Measurements from ENCODE around the gene DHX16.
A peak's percentile ranks its signal among the peaks of the same experiment; 100 is the strongest.
"Not testable (repeated sequence)": the region's sequence is repeated elsewhere in the genome, so short reads cannot be mapped to it uniquely, and the experiment has no call there.

The DHX16 gene

DNA sequence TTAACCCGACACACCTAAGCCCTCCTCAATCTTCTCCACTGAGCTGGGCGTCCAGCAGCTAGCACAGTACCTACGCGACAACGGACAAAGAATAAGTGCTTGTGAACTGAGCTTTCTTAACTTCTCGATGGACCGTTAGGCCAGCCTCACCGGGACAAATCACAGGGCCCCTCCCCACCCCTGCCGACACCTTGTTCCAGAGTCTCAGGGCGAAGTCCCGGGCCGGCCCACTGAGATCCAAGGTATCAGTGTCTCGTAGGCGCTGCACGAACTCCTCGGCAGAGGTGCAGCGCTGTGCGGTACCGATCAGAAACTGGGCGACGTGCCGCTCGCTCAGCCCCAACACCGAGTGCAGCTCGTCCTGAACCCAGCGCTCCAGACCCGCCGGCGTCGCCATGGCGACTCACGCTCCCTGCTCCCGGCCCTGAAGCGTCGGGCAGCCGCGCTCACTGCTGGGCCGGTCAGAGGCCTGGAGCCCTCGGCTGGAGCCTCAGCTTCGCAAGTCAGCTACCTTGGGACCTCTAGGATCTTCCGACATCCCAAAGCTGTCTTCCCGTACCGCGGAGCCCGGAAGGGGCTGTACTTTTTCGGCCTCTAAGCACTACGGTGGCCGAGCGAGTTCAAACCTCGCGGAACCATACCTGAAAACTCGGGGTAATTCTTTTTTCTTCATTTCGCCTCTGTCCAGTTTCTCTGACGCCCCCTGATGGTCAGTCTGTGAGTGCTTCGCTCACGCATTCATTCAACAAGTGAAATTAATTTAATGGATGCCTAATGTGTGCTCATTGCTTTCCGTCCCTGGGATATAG lies at the start of gene DHX16:
DHX16 (minus strand) TSS at position 562 of the 809 bp plus-strand sequence; CDS start at position 397, 165 bp downstream.
- DNase-seq (ENCODE audit: low spot score), result peak; percentile 98

DNA sequence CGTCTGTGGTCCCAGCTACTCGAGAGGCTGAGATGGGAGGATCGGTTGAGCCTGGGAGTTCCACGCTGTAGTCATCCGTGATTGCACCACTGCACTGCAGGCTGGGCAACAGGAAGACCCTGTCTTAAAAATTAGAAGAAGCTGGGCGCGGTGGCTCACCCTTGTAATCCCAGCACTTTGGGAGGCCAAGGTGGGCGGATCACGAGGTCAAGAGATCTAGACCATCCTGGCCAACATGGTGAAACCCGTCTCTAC lies 49.1 kb upstream of the DHX16 start:
- not testable (repeated sequence) for DNase-seq (ENCODE audit: low spot score)

DNA sequence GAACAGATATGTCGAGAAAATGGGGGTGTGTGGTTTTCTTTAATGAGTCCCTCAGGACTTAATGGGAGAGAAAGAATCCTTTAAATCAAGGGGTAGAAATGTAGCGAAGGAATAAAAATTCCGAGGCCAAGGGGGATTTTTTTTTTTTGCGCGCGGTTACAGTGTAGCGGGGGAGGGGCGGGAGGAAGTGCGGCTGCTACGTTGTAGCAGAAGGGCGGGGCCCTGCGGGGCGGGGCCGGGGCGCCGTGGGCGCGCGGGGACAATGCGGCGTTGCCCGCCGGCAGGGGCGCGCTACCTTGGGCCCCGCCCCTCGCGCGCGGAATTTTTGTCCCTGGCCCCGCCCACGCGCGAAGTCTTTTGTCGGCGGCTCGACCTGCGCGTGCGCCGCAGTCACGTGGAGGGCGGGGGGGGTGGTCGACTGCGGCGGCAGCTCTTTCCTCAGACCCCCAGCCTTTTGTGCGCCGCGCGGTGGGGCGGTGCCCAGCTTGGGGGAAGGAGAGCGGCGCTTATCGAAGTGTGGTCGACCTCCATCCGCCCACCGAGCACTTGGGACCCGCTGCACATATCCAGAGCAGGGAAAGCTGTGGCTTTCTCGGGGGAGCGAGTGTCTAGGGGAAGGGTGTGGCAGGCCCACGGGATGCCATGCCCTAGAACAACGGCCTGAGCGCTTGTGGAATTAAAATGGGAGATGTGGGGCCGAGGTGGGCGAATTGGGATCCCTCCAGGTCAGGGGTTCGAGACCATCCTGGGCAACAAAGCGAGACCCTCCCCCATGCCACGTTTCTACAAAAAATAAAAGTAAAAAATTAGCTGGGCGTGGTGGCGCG lies 48.6 kb upstream of the DHX16 start:
- DNase-seq (ENCODE audit: low spot score), result peak; percentile 84

DNA sequence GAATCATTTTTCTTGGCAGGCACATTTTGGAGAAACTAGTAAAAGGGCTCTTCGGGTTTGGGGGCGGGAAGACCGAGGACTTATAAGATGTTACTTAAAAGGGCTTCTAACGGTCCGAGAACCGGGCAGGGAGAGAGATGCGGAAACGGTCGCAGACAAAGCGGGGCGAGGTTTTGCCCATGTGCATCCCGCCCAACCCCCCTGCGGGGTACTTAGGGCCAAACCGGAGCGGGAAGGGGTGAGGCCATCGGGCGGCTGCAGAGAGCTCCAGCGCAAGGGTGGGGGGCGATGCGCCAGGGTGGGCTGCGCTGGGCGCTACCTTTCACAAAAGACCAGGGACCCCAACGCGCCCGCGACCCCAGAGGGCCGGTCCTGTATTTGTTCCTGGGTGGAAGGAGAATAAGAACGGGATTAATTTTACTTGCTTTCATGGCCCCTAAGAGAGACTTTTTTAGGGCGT lies 48.0 kb upstream of the DHX16 start:
- peak; percentile 48 for DNase-seq (ENCODE audit: low spot score)

DNA sequence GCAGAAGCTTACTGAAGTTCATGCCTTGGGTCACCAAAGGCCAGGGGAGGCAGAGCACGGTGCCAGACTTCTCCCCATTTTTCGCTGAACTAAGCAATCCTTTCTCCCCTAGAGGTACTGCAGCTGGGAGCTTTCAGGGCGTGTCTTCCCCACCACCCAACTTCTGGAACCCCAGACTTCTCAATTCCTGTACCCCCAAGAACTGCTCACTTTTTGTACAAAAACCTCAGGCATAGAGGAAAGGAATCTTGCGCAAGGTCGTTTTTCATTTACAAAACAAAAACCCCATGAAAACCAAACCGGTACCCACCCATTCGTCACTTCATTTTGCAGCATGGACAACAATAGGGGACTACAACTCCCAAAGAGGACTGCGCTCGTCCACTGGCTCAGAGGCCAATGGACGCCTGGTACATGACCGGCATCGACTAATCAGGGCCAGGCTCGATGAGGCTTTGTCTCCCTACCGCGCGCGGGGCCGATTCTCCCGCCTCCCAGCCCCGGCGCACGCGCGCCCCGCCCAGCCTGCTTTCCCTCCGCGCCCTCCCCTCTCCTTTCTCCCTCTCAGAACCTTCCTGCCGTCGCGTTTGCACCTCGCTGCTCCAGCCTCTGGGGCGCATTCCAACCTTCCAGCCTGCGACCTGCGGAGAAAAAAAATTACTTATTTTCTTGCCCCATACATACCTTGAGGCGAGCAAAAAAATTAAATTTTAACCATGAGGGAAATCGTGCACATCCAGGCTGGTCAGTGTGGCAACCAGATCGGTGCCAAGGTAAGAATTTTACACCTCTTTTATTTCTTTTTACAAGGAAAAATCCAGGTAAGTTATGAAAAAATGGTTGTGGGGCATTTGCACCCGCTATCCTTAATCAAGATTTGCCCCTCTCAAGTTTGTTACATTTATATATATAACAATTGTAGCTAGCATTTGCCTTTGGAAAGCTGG lies 47.3 kb upstream of the DHX16 start, which contains the start of gene TUBB:
TUBB (plus strand) TSS at position 562 of the 947 bp plus-strand sequence; CDS start at position 717, 155 bp downstream.
- peak; percentile 99 for DNase-seq (ENCODE audit: low spot score)

DNA sequence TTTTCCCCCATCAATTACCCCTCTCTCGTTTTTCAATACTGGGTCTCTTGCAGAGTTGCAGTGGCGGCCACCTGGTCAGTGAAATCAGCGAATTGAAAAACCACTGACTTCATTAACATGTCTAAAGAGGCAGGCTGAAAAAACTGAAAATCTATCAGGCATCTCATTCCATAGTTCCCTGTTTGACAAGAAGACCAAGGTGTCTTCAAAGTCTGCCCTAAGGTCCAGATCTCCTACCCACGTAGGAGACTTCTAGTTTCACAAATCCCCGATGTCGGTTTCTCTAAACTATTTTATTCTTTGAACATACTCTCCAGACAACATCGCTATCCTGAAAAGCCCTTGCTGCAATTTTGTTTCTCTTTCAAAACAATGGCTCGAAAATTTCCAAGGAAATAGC lies 46.5 kb upstream of the DHX16 start:
- DNase-seq (ENCODE audit: low spot score), result no peak

DNA sequence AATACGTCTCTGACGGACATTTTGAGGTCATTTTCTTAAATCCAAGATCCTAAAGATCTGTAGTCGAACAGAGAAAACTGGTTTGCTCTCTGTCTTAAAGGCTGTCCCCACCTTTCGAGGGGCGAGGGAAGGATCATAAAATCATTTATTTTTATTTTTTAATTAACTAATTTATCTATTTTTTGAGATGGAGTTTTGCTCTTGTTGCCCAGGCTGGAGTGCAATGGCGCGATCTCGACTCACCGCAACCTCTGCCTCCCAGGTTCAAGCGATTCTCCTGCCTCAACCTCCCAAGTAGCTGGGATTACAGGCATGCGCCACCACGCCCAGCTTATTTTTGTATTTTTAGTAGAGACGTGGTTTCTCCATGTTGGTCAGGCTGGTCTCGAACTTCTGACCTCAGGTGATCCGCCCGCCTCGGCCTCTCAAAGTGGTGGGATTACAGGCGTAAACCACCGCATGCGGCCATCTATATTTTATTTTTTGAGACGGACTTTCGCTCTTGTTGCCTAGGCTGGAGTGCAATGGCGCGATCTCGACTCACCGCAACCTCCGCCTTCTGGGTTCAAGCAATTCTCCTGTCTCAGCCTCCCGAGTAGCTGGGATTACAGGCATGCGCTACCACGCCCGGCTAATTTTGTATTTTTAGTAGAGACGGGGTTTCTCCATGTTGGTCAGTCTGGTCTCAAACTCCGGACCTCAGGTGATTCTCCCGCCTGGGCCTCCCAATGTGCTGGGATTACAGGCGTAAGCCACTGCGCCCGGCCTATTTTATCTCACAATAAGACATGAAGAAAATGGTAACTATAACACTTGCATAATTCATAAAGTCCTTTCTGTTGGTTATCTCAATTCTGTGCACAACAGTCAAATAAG lies 45.3 kb upstream of the DHX16 start:
- not testable (repeated sequence) for DNase-seq (ENCODE audit: low spot score)

DNA sequence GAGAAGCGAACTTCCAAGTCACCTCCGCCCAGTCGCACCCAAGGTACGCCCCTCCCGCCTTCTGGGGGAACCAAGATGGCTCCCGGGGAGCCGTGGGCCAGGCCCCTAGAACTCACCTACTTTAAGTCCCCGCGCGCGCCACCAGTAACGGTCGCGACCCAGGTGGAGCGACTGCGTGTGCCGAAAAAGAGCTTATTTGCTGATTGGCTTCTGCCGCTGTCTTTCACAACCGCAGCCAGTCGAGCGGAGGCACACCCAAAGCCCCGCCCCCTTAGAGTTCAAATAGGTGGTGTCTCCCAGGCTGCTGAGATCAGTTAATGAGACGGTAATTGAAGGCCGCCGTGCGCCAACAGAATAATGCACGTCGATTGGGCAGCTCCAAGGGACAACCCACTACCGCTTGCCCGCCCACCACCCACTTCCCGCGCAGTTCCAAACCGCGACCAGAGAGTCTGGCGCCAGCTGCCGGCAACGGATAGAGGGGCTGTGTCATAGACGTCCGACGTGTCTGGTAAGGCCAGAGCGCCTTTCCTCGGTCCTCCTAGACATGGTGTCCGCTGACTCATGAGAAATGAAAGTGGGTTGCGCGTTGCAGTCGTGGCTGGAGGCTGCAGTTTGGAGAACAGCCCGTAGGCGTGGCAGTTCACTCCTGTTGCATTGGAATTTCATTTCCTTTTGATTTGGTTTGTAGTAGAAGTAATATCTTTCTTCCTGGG lies 44.5 kb upstream of the DHX16 start, which contains the start of gene MDC1:
MDC1 (minus strand) TSS at position 153 of the 716 bp plus-strand sequence. CDS start 2,106 bp downstream, outside the sequence.
- DNase-seq (ENCODE audit: low spot score), result peak; percentile 100

DNA sequence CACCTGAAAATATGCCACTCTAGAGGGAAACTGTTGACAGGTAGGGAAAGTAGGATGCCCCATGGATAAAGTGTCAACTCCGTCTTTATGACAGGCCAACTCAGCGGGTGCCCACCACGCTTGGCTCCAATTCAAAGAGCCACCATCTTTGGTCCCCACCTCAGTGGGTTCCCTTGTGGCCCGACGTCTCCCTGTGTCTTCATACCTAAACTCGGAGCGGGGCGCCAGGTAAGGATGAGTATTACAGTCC lies 44.0 kb upstream of the DHX16 start:
- DNase-seq (ENCODE audit: low spot score), result no peak

DNA sequence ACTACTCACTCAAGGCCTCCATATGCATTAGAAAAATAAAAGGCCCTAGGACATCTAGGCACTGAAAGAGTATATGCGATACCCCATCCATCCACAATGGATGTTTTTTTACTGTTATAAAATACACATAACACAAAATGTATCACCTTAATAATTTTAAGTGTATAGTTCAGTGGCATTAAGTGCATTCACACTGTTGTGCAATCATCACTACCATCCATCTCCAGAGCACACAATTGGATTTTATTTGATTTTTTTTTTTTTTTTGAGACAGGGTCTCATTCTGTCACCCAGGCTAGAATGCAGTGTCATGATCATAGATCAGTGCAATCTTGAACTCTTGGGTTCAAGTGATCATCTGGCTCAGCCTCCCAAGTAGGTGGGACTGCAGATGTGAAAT lies 41.5 kb upstream of the DHX16 start:
- DNase-seq (ENCODE audit: low spot score), result no peak

DNA sequence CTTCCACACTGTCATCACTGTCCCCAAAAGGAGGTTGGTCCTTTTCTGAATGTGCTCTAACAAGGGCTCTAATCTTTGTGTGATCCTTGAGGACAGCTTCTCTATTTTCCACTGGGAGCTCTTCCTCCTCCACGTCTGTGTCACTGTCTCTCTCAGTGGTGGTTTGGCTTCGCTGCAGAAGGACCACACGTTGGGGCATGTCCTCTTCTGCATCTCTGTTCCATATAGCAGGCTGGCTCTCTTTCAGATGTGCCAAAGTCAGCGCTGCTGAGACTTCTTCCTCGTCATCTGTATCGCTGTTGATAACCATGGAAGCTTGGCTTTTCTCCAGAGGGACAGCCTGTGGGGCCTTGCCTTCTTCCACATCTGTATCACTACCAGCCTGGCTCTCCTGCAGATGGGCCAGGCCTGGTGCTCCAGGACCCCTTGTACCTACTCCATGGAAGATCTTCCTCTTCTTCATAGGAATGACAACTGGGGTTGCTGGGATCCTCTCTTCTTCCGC lies 39.7 kb upstream of the DHX16 start:
- DNase-seq (ENCODE audit: low spot score), result no peak

DNA sequence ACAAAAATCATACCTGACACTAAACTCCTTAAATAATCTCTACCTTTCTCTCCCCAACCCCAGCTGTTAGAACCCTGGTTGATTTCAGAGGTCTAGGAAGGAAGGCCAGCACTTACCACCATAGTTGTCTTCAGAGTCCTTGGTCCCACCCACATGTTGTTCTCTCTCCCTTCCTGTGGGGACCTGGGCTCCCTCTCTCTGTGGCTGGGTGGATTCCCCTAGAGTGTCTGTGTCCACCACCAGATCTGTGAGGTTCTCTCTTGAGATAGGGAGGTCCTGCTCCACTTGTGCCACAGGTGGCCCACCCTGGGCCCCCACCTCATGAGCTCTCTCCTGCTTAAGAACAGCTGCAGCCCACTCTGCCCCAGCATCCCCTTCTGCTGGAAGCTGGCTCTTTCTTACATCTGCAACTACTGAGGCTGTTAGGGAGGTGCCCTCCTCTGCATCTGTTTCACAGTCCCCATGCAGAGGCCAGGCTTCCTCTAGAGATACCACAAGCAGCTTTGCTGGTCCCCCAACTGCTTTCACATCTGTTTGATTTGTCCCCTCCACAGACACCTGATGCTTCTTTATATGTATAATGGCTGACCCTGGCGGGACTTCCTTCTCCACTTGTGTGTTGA lies 39.1 kb upstream of the DHX16 start:
- DNase-seq (ENCODE audit: low spot score), result no peak

DNA sequence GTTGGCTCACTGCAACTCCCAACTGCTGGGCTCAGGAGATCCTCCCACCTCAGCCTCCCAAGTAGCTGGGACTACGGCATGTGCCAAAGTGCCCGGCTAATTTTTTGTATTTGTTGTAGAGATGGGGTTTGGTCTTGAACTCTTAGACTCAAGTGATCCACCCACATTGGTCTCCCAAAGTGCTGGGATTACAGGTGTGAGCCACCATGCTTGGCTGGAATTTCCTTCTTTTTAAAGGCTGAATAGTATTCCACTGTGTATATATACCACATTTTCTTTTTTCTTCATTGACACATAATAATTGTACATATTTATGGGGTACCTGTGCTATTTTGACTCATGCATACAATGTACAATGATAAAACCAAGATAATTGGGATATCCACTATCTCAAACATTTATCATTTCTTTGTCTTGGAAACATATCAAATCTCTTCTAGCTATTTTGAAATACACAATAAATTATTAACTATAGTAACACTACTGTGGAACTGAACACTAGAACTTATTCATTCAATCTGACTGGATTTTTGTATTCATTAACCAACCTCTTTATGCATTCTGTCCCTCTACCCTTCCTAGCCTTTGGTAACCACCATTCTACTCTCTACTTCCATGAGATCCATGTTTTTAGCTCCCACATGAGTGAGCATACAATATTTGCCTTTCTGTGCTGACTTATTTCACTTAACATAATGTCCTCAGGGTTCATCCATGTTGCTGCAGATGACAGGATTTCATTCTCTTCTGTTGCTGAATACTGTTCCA lies 36.5 kb upstream of the DHX16 start:
- no peak for DNase-seq (ENCODE audit: low spot score)

DNA sequence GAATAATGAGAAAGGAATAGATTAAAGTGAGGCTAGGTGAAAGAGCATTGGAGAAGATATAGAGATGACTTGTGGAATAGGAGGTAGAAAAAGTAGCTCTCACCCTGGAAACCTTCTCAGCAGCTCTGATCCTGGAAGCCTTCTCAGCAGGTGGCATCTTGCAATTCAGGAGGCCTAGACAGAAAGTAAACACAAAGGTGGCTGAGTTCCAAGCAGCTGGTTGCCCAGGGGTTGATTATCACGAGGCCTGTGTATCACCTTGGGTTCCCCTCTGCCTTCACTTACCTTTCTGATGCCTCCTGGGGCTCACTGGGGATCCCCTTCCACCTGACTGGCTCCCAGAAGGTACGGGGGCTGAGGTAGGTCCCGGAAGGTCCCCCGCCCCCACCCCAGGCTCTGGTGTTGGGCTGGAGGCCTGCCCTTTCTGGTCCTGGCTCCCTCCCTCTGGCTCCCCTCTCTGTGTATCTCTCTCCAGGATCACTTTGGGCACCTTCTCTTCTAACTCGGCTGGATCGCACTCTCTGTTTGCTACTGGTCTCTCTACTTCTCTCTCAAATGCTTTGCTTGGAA lies 34.6 kb upstream of the DHX16 start:
- no peak for DNase-seq (ENCODE audit: low spot score)

DNA sequence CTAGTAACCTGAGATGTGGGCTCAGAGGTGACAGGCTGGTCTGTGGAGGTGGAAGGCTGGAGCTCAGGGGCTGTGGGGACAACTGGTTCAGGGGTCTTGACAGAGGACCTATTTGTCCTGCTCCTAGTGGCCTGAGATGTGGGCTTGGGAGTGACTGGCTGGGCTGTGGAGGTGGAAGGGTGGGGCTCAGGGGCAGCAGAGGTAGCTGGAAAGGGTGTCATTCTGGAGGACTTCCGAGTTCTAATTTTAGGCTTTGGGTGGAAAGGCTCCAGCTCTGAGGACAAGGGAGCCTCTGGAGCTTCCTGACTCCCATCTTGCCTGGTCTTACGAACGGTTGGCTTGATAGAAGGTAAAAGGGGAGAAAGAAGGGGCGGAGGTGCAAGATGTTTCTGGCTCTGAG lies 32.8 kb upstream of the DHX16 start:
- DNase-seq (ENCODE audit: low spot score), result no peak

DNA sequence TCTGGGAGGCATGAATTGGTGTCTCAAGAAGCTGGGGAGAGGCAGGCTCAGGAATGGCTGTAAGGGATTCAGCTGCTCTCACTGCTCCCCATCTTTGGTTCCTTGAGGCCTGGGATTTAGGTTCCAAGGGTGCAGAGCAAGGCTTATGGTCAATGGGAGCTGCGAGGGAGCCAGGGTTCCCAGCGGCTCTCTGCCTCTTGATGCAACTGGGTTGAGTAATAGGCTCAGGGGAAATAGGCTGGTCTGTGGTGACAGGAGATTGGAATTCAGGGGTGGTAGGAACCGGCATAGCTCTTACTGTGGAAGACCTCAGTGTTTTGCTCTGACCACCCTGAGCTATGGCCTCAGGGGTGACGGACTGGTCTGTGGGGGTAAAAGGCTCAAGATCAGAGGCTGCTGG lies 31.0 kb upstream of the DHX16 start:
- no peak for DNase-seq (ENCODE audit: low spot score)

DNA sequence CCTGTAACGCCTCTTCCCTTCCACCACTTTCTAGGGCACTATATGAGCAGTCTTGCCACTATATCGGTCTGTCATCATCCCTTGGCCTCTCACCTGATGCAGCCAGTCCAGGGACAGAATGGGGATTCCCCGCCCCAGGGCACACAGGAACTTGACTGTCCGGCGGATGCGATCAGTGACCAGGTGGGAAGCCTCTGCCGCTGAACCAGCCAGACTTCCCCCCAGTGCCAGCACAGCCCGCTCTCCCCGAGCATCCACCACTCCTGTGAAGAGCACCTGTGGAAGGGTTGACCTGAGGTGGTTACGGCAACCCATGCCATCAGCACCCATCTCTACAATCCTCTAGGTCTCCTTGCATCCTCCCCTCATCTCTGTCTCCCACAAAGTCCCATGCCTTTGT lies 30.2 kb upstream of the DHX16 start:
- no peak for DNase-seq (ENCODE audit: low spot score)

DNA sequence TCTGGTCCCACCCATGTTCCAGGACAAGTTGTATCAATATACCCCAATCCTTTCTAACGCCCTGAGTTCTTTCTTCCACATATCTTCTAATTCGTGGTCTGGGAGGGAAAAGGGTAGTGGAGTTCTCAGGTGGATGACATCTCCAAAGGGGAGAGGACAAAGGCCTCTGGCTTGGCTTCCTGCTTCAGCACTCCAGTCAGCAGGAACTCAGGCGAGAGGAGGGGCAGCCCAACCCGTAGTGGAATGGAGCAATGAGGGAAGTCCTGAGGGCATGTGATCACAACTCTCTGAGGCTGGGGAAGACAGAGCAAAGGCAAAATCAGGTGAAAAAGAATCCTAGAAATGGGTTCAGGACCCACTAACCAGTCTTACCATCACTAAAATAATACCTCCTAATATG lies 27.5 kb upstream of the DHX16 start:
- DNase-seq (ENCODE audit: low spot score), result no peak

DNA sequence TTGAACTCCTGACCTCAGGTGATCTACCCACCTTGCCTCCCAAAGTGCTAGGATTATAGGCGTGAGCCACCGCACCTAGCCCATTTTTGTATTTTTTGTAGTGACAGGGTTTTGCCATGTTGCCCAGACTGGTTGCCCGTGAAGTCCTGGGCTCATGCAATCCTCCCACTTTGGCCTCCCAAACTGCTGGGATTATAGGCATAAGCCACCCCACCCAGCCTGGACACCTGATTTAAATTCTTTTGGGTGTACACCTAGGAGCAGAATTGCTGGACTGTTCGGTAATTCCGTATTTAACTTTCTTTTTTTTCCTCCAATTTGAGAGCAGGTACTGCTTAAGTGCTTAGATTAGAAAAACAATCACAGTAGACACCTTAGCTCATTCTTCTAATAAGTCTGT lies 23.6 kb upstream of the DHX16 start:
- no peak for DNase-seq (ENCODE audit: low spot score)

Data from cerebellar cortex (tissue), 1 donor.